HCT116 (cell line): Measurements from ENCODE around the gene CXCL10. TPM values are rescaled to one million over a fixed set of nuclear protein-coding genes. Genes with fewer than 3 reads are reported as not detected.

ENCODE experiments used
- ATAC-seq: fragments of 200-7000 bp; cut with Tn5 transposase; 2 replicates; pipeline ENCODE4 v1.9.1; 2020; ENCODE audit warnings: mild to moderate bottlenecking, moderate library complexity
- BruUV-seq: library from RNA; stranded (reverse); fragments of 400-500 nt; replicated peaks from 2 replicates; lab custom pipeline; 2021; lab: Mats Ljungman, UMichigan
- CTCF ChIA-PET: fragments of 300-600 bp; sonication (Branson Sonifier 250); formaldehyde crosslinking; loops from one replicate; lab custom pipeline; 2021; ENCODE audit warnings: antibody characterized with exemption; lab: Charles Lee
- POLR2A ChIA-PET: fragments of 300-600, 350-600 bp; sonication (Branson Sonifier 250); formaldehyde crosslinking; loops from one replicate; lab custom pipeline; 2021; ENCODE audit warnings: antibody characterized with exemption; lab: Charles Lee
- RAD21 ChIA-PET, 2 experiments: fragments of 300-600 bp; sonication (Branson Sonifier 250); formaldehyde crosslinking; loops; one replicate each; lab custom pipeline; 2023; ENCODE audit warnings: low total read pairs in 2 of 2; ENCODE audit not compliant: uncharacterized antibody in 2 of 2, unreplicated experiment in 2 of 2, low non-redundant PET in 1 of 2; lab: Charles Lee
- DNase-seq: peaks from one replicate; pipeline ENCODE4 v3.0.0-alpha.2; 2010; ENCODE audit warnings: low read depth, low spot score
- H2AFZ ChIP-seq: fragments of 200-600 bp; shearing (Covaris generic), sonication (generic); 2 replicates; pipeline ENCODE4 v1.6.1; 2017; ENCODE audit warnings: low read depth, mixed run types, mixed read lengths, antibody characterized with exemption, low read length; ENCODE audit not compliant: poor library complexity, severe bottlenecking
- H3K27ac ChIP-seq: 2 replicates; pipeline ENCODE4 v1.5.1; 2012; ENCODE audit warnings: low read depth, low read length
- H3K27me3 ChIP-seq: fragments of 200-600 bp; sonication (generic); 2 replicates; pipeline ENCODE4 v1.6.1; 2016; ENCODE audit warnings: mixed run types, low read length, mixed read lengths; ENCODE audit not compliant: insufficient read depth
- H3K36me3 ChIP-seq, 2 experiments: fragments of 200-500 bp in 1 of 2; fragments of 200-600 bp in 1 of 2; sonication (Bioruptor generic) in 1 of 2; sonication (generic) in 1 of 2; 2 replicates each; pipeline versions ENCODE4 v1.5.1 to v1.6.1; 2014 to 2016; ENCODE audit warnings: low read length in 2 of 2, inconsistent platforms in 1 of 2, mixed read lengths in 1 of 2, mixed run types in 1 of 2; ENCODE audit not compliant: insufficient read depth in 2 of 2, control insufficient read depth in 1 of 2
- H3K4me1 ChIP-seq, 2 experiments: fragments of 200-600 bp in 1 of 2; sonication (generic) in 1 of 2; 2 replicates each; pipeline versions ENCODE4 v1.5.1 to v1.6.1; 2012 to 2017; ENCODE audit warnings: low read length in 2 of 2, inconsistent platforms in 1 of 2, mild to moderate bottlenecking in 1 of 2, mixed read lengths in 1 of 2, mixed run types in 1 of 2, moderate library complexity in 1 of 2; ENCODE audit not compliant: insufficient read depth in 2 of 2, control insufficient read depth in 1 of 2
- H3K4me2 ChIP-seq: fragments of 200-600 bp; sonication (generic); 2 replicates; pipeline ENCODE4 v1.6.1; 2017; ENCODE audit warnings: mixed run types, low read length, mixed read lengths
- H3K4me3 ChIP-seq, 2 experiments: fragments of 200-600 bp in 1 of 2; sonication (generic) in 1 of 2; replicated peaks in 1 of 2; 2 replicates each; pipeline ENCODE4 v1.5.1; 2011 to 2016; ENCODE audit warnings: low read length in 2 of 2, control low read depth in 1 of 2, low read depth in 1 of 2, mild to moderate bottlenecking in 1 of 2, mixed read lengths in 1 of 2, mixed run types in 1 of 2
- H3K79me2 ChIP-seq: fragments of 200-600 bp; sonication (generic); 2 replicates; pipeline ENCODE4 v1.6.1; 2017; ENCODE audit warnings: mild to moderate bottlenecking, mixed run types, low read length, moderate library complexity, mixed read lengths; ENCODE audit not compliant: insufficient read depth
- H3K9ac ChIP-seq: fragments of 200-600 bp; sonication (generic); 2 replicates; pipeline ENCODE4 v1.6.1; 2016; ENCODE audit warnings: low read length, mixed read lengths
- H3K9me2 ChIP-seq: fragments of 200-600 bp; sonication (generic), shearing (Covaris generic); 2 replicates; pipeline ENCODE4 v1.6.1; 2017; ENCODE audit warnings: mixed run types, mild to moderate bottlenecking, moderate library complexity; ENCODE audit not compliant: insufficient read depth
- H3K9me3 ChIP-seq, 2 experiments: fragments of 200-500 bp in 1 of 2; fragments of 200-600 bp in 1 of 2; sonication (Bioruptor generic) in 1 of 2; sonication (generic) in 1 of 2; 2 replicates each; pipeline ENCODE4 v1.6.1; 2014 to 2017; ENCODE audit warnings: low read length in 2 of 2, mixed read lengths in 2 of 2, inconsistent platforms in 1 of 2, low read depth in 1 of 2, mild to moderate bottlenecking in 1 of 2, mixed run types in 1 of 2, moderate library complexity in 1 of 2; ENCODE audit not compliant: control insufficient read depth in 1 of 2, insufficient read depth in 1 of 2
- H4K20me1 ChIP-seq: fragments of 200-600 bp; sonication (generic), shearing (Covaris generic); 2 replicates; pipeline ENCODE4 v1.6.1; 2017; ENCODE audit warnings: mixed run types, mild to moderate bottlenecking, moderate library complexity; ENCODE audit not compliant: insufficient read depth
- CEBPB ChIP-seq: IDR thresholded peaks from 2 replicates; pipeline ENCODE4 v1.6.1; 2012; ENCODE audit warnings: low read depth
- EZH2 ChIP-seq: fragments of 200-600 bp; sonication (generic); IDR thresholded peaks from 2 replicates; pipeline ENCODE4 v1.6.1; 2017; ENCODE audit warnings: antibody characterized with exemption, mixed run types
- EZH2phosphoT487 ChIP-seq: fragments of 200-600 bp; IDR thresholded peaks from 2 replicates; pipeline ENCODE4 v1.6.1; 2018; ENCODE audit warnings: antibody characterized with exemption, borderline replicate concordance
- FOSL1 ChIP-seq: IDR thresholded peaks from 2 replicates; pipeline ENCODE4 v1.6.1; 2012; ENCODE audit warnings: low read depth
- JUND ChIP-seq: IDR thresholded peaks from 2 replicates; pipeline ENCODE4 v1.6.1; 2012
- POLR2A ChIP-seq: IDR thresholded peaks from 2 replicates; pipeline ENCODE4 v1.7.0; 2011; ENCODE audit warnings: borderline replicate concordance; ENCODE audit not compliant: insufficient read depth, insufficient read length; ENCODE audit errors: extremely low read depth
- POLR2AphosphoS5 ChIP-seq: IDR thresholded peaks from 2 replicates; pipeline ENCODE4 v1.6.1; 2011; ENCODE audit warnings: mild to moderate bottlenecking, low read depth, low read length, moderate library complexity
- RAD21 ChIP-seq: IDR thresholded peaks from 2 replicates; pipeline ENCODE4 v1.6.1; 2012; ENCODE audit warnings: low read depth, mild to moderate bottlenecking
- SIN3A ChIP-seq: IDR thresholded peaks from 2 replicates; pipeline ENCODE4 v1.6.1; 2012; ENCODE audit warnings: low read depth
- SP1 ChIP-seq: IDR thresholded peaks from 2 replicates; pipeline ENCODE4 v1.6.1; 2012; ENCODE audit warnings: low read depth
- TCF7L2 ChIP-seq: IDR thresholded peaks from 2 replicates; pipeline ENCODE4 v1.7.0; 2011; ENCODE audit warnings: borderline replicate concordance, inconsistent platforms; ENCODE audit not compliant: insufficient read depth, insufficient read length; ENCODE audit errors: extremely low read depth
- ZNF274 ChIP-seq: fragments of 200-500 bp; sonication (Bioruptor generic); IDR thresholded peaks from 2 replicates; pipeline ENCODE4 v1.6.1; 2014; ENCODE audit warnings: mild to moderate bottlenecking, low read depth, low read length, inconsistent platforms
- intact Hi-C: fragments of 100-400 bp; cut with micrococcal nuclease; formaldehyde crosslinking; loops from 2 replicates; pipeline ENCODE4 v1.10.0; 2022
- total RNA-seq: library from RNA; stranded (reverse); gene quantifications from one replicate; pipeline ENCODE4 v1.2.1, GENCODE V29; 2021; ENCODE audit not compliant: unreplicated experiment
- TF ChIP-seq, protein P1 (sequence below): IDR thresholded peaks from 2 replicates; pipeline ENCODE4 v1.6.1; 2012; ENCODE audit warnings: low read depth
- TF ChIP-seq, protein P2 (sequence below): IDR thresholded peaks from 2 replicates; pipeline ENCODE4 v1.6.1; 2012
- TF ChIP-seq, protein P3 (sequence below): IDR thresholded peaks from 2 replicates; pipeline ENCODE4 v1.6.1; 2012
- TF ChIP-seq, protein P4 (sequence below), 3 experiments: fragments of 200-600 bp in 1 of 3; sonication (generic) in 1 of 3; IDR thresholded peaks in 2 of 3; conservative IDR thresholded peaks in 1 of 3; 2 replicates each; pipeline ENCODE4 v1.5.1; 2012 to 2017; ENCODE audit warnings: low read depth in 2 of 3, low read length in 2 of 3, antibody characterized with exemption in 1 of 3, borderline replicate concordance in 1 of 3, control low read depth in 1 of 3, mild to moderate bottlenecking in 1 of 3, mixed read lengths in 1 of 3, mixed run types in 1 of 3, moderate library complexity in 1 of 3; ENCODE audit not compliant: insufficient read depth in 1 of 3

CXCL10 gene
- total RNA-seq, 1 experiment from 2014 or later: not detected

DNA sequence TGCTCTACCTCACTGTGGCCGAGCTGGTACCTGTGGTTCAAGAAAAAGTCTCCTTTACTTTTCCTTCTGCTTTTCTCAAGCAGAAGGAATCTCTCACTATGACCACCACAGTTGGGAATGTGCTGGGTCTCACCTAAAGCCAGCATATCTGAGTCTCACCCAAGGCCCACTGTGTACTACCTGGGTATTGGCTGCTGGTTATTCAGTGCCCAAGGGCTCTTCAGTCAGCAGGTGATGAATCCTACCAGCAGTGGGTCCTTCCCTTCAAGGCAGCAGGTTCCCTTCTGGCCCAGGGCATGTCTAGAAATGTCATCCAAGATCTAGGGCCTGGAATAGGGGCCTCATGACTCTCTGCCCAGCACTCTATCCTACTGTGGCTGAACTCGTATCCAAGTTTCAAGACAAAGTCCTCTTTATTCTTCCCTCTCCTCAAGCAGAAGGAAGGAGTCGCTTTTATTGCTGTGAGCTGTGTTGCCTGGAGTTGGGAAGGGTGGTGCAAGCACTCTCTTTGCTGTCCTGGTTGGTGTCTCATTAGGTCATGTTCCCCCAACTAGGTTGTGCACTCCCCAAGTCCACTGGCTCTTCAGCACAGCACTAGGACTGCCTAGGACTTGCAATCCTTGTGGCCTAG is 6.1 kb downstream of the CXCL10 start (continued):
- TF ChIP-seq, protein P1, sequence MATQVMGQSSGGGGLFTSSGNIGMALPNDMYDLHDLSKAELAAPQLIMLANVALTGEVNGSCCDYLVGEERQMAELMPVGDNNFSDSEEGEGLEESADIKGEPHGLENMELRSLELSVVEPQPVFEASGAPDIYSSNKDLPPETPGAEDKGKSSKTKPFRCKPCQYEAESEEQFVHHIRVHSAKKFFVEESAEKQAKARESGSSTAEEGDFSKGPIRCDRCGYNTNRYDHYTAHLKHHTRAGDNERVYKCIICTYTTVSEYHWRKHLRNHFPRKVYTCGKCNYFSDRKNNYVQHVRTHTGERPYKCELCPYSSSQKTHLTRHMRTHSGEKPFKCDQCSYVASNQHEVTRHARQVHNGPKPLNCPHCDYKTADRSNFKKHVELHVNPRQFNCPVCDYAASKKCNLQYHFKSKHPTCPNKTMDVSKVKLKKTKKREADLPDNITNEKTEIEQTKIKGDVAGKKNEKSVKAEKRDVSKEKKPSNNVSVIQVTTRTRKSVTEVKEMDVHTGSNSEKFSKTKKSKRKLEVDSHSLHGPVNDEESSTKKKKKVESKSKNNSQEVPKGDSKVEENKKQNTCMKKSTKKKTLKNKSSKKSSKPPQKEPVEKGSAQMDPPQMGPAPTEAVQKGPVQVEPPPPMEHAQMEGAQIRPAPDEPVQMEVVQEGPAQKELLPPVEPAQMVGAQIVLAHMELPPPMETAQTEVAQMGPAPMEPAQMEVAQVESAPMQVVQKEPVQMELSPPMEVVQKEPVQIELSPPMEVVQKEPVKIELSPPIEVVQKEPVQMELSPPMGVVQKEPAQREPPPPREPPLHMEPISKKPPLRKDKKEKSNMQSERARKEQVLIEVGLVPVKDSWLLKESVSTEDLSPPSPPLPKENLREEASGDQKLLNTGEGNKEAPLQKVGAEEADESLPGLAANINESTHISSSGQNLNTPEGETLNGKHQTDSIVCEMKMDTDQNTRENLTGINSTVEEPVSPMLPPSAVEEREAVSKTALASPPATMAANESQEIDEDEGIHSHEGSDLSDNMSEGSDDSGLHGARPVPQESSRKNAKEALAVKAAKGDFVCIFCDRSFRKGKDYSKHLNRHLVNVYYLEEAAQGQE: no peak
- no peak for TF ChIP-seq EZH2
- TF ChIP-seq RAD21: no peak
- no peak for TF ChIP-seq POLR2AphosphoS5
- TF ChIP-seq JUND: no peak
- TF ChIP-seq, protein P2, sequence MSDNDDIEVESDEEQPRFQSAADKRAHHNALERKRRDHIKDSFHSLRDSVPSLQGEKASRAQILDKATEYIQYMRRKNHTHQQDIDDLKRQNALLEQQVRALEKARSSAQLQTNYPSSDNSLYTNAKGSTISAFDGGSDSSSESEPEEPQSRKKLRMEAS: no peak
- no peak for TF ChIP-seq SIN3A
- TF ChIP-seq SP1: no peak
- no peak for TF ChIP-seq POLR2A
- TF ChIP-seq FOSL1: no peak

DNA sequence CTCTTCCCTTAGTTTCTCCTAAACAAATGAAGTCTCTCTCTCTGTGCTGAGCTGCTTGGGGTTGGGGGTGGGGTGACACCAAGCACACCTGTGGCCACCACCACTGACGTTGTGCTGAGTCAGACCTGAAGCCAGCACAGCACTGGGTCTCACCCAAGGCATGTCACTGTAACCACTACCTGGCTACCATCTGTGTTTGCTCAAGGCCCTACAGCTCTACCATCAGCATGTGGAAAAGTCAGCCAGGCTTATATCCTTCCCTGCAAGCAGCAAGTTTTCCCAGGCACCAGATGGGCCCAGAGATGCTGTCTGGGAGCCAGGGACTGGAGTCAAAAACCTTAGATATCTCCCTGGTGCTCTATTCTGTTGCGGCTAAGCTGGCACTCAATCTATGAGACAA is 6.9 kb downstream of the CXCL10 start:
- ATAC-seq (no peak), DNase-seq (no peak)
- Histone ChIP-seq H3K79me2 (no peaks in the 10 kb centered on the region), H4K20me1 (no peaks in the 10 kb centered on the region), H3K4me1 (peaks cover 0 to 3% of the 10 kb centered on the region in 2 experiments; a peak in 1 of 4 replicates), H3K27ac (no peak overlapping the region), H3K9me3 (no peaks in the 10 kb centered on the region), H3K27me3 (no peaks in the 10 kb centered on the region), H3K36me3 (no peaks in the 10 kb centered on the region), H3K4me3 (no peak overlapping the region), H3K9ac (no peak overlapping the region), H3K4me2 (no peak overlapping the region), H3K9me2 (no peaks in the 10 kb centered on the region), H2AFZ (no peak overlapping the region)
- BruUV-seq: no TSS peak
- intact Hi-C loops: no loop called here
- ChIA-PET POLR2A (no interaction called here), RAD21 (no interaction called here), CTCF (interaction anchor here (1.5 kb wide), 1 partner anchor 21 kb away, joined by 5 read pairs; no protein-coding TSS in a partner anchor)
- TF ChIP-seq, protein P1: no peak
- TF ChIP-seq EZH2phosphoT487 (no peak), ZNF274 (no peak), CEBPB (no peak), JUND (no peak), EZH2 (no peak), TCF7L2 (no peak)
- TF ChIP-seq, protein P3, sequence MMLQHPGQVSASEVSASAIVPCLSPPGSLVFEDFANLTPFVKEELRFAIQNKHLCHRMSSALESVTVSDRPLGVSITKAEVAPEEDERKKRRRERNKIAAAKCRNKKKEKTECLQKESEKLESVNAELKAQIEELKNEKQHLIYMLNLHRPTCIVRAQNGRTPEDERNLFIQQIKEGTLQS: no peak
- TF ChIP-seq, protein P4, sequence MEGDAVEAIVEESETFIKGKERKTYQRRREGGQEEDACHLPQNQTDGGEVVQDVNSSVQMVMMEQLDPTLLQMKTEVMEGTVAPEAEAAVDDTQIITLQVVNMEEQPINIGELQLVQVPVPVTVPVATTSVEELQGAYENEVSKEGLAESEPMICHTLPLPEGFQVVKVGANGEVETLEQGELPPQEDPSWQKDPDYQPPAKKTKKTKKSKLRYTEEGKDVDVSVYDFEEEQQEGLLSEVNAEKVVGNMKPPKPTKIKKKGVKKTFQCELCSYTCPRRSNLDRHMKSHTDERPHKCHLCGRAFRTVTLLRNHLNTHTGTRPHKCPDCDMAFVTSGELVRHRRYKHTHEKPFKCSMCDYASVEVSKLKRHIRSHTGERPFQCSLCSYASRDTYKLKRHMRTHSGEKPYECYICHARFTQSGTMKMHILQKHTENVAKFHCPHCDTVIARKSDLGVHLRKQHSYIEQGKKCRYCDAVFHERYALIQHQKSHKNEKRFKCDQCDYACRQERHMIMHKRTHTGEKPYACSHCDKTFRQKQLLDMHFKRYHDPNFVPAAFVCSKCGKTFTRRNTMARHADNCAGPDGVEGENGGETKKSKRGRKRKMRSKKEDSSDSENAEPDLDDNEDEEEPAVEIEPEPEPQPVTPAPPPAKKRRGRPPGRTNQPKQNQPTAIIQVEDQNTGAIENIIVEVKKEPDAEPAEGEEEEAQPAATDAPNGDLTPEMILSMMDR (IDR thresholded peaks at IDR 0.05 in 2 of 3, conservative IDR thresholded peaks at IDR 0.05 in 1 of 3; ENCODE audit: borderline replicate concordance in 1 of 3, insufficient read depth in 1 of 3, low read depth in 2 of 3, low read length in 2 of 3): no peak
